CD4-positive, alpha-beta T cell treated with Interleukin-4 for 1 hour (primary cell): Measurements from ENCODE around the gene PCDHAC2.

Experiments
- DNase-seq, 2 donors: peaks; one replicate each; pipeline ENCODE4 v3.0.0-alpha.2; 2020 to 2022

PCDHAC2 gene

DNA sequence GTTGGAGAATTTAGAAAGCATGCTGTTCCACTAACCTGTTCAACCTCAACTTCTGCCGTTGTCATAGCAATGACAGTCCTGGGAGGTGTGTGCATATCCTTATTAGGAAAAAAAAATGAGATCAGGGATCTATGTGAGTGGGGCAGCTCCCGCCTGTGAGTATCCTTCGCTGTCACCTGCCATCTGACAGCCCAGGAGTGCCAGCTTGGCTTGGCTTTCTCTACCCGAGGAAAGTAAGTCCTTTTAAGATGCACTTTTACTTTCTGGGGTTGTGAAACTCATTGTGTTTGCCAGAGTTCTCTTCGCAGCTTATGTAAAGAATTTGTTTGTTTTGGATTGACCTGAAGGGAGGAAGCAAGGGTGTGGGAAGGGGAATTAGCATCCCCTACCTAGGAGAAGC lies 21.8 kb downstream of the PCDHAC2 start:
- no peak for DNase-seq

DNA sequence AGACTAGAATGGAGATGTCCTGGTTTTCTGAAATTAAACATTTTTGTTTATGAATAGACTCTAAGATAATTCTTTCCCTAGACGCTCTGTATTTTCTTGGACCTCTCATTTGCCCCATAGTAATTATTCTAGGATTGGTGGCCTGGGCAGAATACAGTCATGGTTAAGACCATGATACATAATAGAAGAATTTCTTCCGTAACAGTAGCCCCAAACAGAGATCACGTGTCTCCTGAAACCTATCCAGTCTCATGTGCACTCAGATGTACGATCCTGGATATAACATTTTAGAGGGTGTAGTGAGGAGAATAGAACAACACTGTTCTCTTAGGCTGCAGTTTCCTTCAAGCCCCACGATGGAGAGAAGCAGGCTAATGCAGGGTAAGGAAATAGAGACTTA lies 22.3 kb downstream of the PCDHAC2 start:
- no peak for DNase-seq

DNA sequence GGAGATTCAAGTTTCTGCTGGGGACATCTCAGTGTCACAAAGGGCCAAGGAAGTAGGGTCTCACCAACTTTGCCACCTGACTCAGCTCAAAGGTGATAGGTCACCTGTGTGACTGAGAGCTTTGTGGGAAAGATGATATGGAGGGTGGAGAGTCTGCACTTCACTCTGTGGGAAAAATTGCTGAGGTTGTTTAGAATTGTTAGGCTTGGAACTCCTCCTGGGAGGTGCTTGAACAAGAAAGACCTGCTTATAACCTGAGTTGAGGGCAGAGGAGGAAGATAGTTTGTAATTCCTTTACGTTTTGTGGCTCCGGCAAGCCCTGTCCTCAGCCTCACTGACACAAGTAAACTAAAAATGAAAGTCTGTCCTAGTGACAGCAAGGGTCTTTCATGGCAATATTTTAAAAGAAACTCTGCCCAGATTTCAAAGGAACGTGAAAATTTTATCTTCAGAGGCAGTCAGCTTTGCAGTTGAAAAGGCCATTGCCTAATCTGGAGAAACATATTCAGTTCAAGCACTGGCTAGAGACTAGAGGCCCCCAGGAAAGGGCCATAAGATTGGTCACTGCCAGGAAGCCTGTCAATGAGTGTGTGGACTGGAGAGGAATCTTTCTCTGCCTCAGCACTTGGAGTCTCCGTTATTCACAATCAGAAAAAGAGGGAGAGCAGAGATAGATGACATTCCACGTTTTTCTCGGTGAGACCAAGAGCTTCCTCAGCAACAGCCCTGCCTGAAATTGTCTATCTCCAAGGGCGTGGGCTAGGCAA lies 23.2 kb downstream of the PCDHAC2 start:
- no peak for DNase-seq

DNA sequence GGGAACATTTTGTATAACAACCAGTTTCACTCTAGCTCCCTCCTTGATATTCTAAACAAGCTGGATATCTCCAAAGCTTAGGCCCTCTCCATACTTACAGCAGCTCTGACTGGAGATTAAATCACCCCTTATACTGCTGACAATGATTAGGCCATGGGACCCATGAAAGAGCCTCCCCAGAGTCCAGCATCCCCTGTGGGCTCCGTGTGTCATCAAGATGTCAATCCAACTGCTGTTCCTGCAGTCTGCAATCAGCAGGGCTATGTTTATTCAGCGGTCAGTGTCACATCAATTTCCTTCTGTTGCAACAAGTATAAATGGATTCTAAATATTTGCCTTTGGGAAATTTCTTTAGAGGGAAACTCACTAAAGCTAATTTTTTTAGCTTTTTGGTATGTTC lies 26.6 kb downstream of the PCDHAC2 start:
- no peak for DNase-seq

DNA sequence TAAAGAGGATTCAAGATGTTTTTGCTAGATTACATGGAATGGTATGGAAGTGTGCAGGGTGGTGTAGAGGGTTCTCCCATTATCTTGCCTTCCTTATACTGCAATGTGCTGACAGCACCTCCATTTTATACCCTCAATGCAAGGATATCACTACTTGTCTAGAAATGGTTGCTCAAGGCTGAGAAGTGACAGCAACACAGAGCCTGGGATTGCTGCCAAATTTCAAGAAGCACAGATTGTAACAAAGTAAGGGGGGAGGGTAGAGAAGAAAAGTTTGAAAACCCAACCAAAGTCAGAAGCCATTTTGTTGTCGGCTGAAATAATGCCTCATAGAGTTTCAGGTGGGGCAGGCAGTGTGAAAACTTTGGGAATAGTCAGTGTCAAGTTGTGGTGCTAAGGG lies 29.8 kb downstream of the PCDHAC2 start:
- DNase-seq: no peak

DNA sequence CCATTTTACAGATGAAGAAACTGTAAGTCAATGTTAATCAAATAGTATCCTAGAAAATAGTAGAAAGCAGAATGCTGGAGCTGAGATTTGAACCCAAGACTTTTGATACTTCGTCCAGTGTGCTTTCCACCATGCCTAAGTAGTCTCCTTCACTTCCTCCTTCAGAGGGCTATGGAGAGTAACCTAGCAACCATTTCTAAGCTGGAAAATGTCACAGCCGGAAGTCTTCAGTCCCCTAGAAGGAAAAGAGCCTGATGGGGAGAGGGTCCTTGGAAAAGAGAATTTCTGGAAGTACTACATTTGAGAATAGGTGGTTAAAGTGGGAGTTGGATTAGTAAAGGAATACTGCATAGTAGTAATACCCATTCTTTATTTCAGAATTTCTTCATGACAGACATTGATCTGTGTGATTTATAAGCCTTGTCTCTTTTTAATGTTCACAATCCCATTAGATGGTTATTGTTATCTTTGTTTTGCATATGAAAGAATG lies 32.7 kb downstream of the PCDHAC2 start:
- no peak for DNase-seq

DNA sequence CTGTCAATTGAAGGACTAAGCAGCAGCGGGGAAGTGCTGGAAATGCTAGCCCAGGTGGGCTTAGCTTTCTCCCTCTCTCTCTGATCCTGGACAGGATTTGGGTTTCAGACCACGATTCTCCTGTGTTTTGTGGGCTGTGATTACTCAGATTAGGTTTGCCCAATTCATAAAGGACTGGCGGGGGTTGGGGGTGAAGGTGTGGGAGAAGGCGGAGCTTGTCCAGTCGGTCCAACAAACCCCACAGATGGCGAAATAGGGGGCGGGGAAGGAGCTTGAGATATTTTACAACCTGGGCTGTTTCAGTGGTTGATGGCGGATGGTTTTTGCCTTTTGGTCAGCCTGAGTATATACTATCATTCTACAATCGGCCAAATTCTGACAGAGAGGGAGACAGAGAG lies 35.2 kb downstream of the PCDHAC2 start:
- no peak for DNase-seq

DNA sequence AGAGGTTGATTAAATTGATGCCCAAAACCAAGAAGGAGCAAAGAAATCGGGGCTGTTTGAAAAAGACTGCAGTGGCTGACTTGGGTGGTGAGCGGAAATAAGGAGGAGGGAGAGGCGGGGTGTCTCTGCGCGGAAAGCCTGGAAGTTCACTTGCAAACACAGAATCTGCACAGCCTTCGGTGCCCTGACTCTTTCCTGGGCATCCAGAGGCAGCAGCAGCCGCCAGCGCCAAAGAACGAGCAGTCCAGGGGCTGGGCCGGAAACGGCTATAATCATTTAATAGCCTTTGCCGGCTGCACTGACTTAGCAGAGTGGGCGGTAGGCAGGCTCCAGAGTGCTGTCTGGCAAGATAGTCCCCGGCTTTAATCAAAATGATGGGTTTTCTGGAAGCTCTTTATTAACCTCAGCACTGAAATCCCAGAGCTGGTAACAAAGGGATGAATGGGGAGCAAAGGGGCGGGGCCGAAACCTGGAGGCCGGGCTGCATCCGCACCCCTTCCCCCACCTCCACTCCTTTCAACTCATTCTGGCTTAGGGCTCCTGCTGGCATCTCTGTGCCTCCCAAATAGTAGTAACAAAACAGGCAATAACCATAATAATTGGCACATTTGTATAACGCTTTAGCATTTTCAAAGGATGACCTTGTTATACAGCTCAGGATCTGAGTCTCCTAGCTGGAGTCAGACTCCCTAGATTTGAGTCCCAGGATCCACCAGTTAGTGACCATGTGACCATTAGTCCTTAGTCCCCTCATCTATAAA lies 35.7 kb downstream of the PCDHAC2 start:
- DNase-seq: no peak

DNA sequence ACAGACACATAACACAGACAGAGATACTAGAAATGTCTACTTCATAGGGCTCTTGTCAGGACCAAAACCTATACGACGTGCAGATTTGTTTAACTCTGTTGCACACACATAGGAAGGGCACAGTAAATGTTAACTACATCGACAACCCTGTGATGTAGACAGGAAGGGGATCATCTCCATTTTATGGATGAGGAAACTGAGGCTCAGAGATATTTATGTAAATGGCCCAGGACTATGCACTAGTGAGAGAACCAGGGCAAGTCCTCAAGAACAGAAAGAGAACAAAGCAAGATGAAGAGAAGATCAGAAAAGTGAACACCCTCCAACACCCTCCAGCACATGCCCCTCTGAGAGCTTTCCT lies 36.3 kb downstream of the PCDHAC2 start:
- no peak for DNase-seq

DNA sequence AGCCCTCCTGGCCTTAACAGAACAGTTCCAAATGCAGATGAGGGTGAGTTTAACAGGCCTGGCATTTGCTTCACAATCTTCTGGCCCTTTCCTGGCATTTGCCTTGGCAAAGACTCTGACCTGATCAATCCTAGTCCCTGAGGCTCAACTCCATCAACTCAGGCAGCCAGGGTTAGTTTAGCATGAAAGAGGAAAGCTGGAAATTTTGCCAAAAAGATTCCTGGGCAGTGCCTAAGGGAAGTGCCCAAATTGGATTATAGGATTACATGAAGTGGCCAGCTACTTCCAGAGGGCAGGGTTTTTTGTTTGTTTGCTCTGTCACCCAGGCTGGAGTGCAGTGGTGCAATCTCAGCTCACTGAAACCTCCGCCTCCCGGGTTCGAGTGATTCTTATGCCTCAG lies 36.8 kb downstream of the PCDHAC2 start:
- DNase-seq: no peak

DNA sequence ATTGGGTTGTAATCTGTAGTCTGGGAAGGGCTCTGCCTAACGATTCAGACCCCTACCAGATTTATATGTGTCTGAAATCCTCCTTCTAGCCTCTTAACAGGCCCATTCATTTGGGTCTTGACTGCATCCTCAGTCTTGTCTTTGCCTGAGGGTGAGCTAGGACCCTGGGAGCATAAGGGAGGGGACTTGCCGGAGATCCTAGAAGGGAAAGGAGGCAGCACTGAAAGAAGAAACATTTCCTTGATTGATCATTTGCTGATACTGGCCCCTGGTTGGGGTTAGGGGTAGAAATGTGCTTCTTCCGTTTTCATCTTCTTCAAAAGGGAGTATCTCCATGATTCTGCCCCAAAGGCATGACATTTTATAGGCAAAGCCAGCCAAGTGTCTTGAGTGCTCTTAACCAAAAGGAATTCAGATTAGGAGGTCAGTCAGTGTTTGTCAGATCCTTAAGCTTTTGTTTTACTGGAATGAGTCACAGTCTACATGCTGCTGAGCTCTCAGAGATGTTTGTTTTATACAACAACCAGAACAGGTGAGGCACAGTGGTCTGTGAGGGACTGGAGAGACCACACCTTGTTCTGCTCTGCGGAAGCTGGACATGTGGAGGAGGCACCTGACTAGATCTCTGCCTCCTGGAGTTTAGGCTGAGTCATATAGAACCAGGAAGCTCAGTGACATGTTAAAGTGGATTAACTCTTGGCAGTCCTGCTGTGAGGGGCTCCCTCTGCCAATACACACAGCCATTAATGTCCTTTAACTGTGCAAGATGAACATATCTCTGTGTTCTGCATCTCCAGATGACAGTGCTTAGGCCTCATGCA lies 37.7 kb downstream of the PCDHAC2 start:
- DNase-seq: no peak

DNA sequence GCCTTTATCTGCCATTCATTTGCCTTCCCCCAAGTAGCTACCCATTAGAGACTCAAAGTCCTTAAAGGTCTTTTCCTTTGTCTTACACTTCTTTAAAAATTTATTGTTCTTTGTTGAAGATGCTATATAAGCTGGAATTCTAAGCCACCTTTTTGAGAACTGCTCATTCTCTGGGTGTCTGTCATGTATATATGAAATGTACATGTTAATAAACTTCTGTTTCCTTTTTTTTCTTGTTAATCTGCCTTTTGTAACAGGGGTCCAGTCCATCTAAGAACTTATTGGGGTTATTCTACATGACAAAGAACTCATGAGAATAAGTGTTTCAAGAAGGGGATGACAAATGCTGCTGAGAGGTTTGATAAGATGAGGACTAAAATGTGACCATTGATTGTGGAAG lies 41.5 kb downstream of the PCDHAC2 start:
- no peak for DNase-seq

DNA sequence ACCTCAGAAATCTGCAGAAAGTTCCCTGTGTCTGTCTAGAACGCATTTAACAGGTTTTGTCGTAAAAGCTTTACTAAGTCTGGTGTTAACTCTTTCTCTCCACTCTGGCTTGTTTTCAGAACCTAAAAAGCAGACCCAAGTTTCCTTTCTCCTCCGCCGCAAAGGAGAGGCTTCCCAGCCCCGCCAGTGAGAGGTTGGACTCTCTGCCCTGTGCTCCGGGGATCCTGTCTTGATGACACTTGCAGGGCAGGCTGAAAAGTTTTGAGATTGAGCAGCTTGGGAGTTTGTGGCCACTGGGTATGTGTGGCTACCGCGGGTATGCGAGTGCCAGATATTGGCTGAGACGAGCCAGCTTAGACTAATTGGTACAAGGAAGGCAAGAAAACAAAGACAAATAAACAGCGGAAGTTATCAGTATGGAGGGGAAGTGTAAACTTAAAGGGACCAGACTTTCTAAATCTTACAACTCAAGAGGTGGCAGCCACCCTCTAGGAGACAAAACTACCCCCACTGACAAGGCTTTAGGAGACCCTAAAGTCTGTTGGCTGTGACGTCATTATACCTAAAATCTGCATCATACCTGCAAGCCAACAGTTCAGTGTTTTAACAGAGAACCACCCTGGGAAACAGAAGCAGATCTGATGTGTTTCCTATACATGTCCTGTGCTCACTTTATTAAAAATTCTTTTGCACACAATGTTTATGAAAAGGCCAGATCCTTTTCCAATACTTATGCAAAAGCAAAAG lies 43.9 kb downstream of the PCDHAC2 start:
- DNase-seq: no peak

DNA sequence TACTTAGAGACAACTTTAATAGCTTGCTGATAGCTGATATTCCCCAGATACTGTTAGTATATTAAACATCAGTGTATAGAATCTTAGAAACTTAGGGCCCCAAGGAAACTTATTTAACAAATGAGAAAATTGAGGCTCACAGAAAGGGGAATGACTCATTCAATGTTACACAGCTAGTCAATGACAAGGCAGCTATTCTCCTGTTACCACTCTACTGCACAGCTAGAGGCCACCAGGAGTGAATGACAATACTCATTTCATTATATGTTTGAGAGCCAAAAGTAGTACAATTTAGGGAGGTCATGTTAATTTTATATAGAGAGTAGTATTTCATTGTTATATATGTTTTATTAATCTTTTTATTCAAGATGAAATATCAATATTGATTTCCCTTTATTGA lies 51.7 kb downstream of the PCDHAC2 start:
- DNase-seq: no peak
